Measurements from ENCODE around the gene NOL8.

The NOL8 gene

DNA sequence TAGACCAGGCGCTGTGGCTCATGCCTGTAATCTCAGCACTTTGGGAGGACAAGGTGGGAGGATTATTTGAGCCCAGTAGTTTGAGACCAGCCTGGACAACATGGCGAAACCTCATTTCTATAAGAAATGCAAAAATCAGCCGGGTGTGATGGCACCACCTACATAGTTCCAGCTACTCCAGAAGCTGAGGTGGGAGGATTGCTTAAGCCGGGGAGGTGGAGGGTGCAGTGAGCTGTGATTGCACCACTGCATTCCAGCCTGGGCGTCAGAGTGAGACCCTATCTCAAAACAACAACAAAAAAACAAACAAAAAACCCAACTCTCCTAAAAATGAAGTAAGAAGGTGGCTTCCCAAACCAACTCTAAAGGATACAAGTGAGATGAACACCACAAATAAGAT is 54.6 kb downstream of the NOL8 start:
- DNase-seq (ENCODE audit: low read depth, low spot score), result no peak

GRCh38 chr9:92266486-92266885 is 58.7 kb downstream of the NOL8 start:
- no peak for DNase-seq (ENCODE audit: low read depth, low spot score)

- no peak for DNase-seq (ENCODE audit: low read depth, low spot score)
Observed at GRCh38 chr9:92265154-92265553, 60.0 kb downstream of the NOL8 start.

- no peak for DNase-seq (ENCODE audit: low read depth, low spot score)
Observed at GRCh38 chr9:92263131-92263530, 62.0 kb downstream of the NOL8 start.

DNA sequence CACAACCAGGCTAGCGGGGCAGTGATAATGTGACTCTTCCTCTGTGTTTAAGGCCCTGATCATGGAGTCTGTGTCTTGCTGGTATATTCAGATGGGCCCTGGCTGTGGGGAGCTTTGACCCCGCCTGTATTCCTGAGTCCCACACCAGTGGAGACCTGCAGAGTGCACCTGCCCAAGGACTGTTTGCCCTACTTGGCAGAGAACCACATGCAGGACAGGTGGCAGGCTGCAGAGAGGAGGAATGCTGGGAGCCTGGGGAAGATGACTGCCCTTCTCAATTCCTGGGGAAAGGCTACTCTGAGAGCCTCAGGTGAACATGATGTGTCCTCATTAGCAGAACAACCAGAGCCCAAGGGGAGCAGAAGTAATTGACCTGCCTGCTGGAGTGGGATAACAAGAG is 67.8 kb downstream of the NOL8 start:
- DNase-seq (ENCODE audit: low read depth, low spot score), result no peak

DNA sequence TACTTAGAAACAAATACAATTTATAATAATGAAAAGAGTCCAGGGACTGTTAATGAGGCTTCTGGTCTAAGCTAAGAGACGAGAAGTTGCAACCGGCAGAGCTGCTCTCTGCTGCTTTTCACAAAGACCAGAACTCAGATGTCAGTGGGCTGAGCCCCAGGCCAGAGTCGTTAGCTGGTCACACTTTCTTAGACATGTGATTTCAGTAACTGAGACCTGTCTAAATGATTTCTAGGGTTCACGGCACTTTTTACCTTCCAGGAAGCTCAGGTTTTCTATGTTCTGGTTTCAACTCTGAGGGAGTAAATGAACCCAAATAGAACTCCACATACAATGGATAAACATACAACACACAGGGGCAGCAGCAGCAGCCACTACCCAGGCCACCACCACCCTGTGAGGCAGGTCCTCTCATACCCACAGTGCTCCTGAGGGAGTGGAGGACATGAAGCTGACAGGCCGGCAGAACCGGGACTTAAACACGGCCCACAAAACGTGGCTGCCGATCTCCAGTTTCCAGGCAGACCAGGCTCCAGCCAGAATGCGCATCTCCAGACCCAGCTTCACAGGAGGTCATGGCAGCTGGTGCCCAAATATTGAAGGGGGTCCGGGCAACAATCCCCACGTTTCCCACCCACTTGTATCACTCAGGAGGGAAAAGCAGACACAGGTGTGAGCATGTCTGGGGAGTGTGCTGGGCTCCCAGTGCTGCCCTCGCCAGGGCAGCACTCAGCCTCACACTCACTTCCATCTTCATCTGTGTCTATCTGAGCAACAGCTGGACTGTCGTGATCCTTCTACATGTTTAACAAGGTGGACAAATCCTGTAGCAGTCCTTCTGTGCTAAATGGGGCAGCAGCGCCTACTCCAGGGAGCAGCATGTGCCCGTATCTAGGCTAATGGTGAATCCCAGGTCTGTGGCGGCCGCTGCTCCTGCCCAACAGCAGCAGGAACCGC is 70.5 kb downstream of the NOL8 start:
- DNase-seq (ENCODE audit: low read depth, low spot score), result no peak

- no peak for DNase-seq (ENCODE audit: low read depth, low spot score)
Observed at GRCh38 chr9:92253656-92254055, 71.5 kb downstream of the NOL8 start.

GRCh38 chr9:92247981-92248380 is 77.2 kb downstream of the NOL8 start:
- no peak for DNase-seq (ENCODE audit: low read depth, low spot score)

Measured in iPS DF 19.7 (cell line).